Measurements from ENCODE around the gene HDAC4.

Gene HDAC4

DNA sequence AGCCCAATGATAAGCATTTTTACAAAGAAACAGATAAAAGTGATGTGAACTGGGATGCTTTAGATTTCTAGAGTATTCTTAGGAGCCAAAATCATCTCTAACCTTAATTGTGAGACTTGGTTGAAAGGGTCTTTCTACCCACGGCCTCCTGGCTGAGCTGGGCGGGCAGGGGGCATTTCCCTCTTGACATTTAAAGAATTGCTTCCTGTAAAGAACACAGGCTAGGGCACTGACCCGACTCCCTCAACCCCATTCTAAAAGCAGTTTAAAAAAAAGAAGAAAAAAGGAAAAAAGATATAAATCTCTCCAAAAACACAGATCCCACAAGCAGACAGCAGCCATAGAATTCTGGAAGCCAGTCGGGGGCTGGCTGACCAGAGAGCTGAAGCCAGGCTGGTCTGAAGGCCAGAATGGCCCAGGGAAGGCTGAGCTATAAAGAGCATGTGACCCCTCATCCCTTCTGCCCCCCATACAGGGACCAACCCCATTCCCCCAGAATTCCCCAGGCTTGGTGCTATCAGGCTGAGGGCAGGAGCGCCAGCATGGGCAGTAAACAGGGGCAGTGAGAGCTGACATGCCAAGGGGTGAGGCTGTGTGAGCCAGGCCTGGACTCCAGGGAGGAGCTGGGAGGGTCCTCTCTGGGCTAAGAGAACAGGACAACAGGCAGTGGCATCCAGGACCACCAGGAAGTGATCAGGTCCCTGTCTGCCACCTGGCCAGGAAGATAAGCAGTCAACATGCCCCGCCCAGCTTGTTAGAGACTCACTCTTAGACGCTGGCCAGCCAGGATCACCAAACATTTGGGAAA, 188.5 kb downstream of the HDAC4 start:
- H3K4me3 ChIP-seq (ENCODE audit: low read depth, low read length) = no peak overlapping the region
- no peak for DNase-seq (ENCODE audit: low read depth)
- no peak for TF ChIP-seq CTCF (IDR thresholded peaks at IDR 0.05; ENCODE audit: insufficient read depth, low read depth, low read length, missing control alignments)

DNA sequence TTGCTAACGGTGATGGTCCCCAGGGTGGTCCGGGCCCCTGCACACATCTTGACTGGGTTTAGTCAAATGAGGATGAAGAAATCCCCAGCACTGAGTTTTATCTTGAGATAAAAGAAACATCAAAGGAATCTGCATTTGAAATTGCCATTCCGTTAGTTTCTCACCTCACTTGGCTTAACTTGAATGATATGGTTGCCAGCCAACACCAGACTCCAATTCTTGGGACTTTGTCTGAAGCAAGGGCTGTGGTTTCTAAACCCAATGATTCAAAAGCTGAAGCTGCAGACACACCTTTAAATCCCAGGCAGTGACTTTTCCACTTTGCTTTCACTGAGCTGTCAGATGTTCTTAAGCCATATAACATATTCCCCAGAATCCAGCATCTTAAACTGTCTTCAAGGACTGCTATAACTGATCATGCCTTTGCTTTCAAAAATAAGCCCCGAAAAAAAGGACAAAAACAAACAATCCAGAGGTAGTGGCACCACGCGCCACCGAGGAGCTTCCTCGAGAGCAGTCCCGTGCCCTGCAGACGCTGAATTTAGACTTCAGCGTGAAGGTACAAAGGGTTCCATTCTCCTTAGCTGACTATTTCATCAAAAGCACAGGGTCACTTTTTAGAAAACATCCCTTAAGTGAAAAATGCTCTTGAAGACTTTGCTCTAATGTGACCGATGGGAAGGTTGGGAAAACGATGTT, 189.3 kb downstream of the HDAC4 start:
- TF ChIP-seq CTCF (IDR thresholded peaks at IDR 0.05; ENCODE audit: insufficient read depth, low read depth, low read length, missing control alignments) = no peak
- no peak for DNase-seq (ENCODE audit: low read depth)
- no peak overlapping the region for H3K4me3 ChIP-seq (ENCODE audit: low read depth, low read length)

DNA sequence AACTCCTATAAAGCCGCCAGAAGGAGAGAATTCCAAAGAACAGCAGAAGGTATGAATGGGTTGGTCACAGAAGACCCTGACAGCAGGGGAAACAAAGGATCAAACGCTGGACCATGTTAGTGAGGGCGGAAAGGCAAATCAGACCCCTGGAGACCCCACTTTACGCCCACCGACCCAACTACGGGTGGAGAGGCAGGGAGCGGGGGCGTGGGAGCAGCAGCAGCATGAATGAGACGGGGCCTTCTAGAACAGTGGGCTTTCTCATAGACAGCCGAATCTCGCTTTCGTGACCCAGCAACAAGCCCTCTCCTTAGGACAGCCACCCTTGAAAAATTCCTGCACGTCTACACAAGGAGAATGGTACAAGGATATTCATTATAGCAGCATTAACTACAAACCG, 191.0 kb downstream of the HDAC4 start:
- TF ChIP-seq CTCF (IDR thresholded peaks at IDR 0.05; ENCODE audit: insufficient read depth, low read depth, low read length, missing control alignments) = no peak
- H3K4me3 ChIP-seq (ENCODE audit: low read depth, low read length) = no peak overlapping the region
- no peak for DNase-seq (ENCODE audit: low read depth)

DNA sequence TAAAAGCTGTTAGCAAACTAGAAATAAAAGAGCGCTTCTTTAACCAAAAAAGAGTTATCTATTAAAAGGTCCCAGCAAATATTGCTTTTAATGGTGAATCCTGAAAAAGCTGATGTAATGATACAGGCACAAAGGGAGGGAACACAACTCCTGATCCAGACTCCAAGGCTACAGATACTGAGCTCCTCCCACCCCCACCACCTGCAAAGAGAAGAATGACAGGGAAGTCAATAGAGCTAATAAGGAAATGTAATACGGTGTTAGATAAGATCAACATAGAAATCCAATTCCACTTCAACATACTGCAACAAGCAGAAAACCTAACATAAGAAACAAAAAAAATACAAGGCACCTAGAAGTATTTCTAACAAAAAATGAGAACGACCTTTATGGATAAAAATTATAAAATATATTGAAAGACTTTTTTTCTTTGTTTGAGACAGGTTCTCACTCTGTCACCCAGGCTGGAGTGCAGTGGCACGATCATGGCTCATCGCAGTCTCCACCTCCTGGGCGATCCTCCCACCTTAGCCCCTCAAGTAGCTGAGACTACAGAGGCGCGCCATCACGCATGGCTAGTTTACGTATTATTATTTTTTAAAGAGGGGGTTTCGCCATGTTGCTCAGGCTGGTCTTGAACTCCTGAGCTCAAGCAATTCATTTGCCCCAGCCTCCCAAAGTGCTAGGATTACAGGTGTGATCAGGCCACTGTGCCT, 192.2 kb downstream of the HDAC4 start:
- DNase-seq (ENCODE audit: low read depth) = no peak
- no peak overlapping the region for H3K4me3 ChIP-seq (ENCODE audit: low read depth, low read length)
- no peak for TF ChIP-seq CTCF (IDR thresholded peaks at IDR 0.05; ENCODE audit: insufficient read depth, low read depth, low read length, missing control alignments)

DNA sequence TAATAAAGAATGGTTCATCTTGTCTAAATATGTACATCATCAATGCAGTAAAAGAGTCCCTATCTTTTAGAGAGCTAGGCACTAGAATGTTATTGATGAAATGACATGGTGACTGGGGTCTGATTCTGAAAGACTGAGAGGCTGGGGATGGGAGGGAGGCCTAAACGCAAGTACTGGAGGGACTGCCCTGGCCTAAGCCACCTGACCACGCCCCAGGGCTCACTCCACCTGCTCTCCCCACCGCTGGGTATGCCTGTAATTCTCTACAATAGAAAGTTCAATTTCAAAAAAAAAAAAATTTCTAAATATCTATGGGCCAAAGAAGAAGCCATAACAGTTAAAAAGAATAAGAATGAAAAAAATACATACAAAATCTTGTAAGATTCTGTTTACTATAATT, 194.0 kb downstream of the HDAC4 start:
- no peak for TF ChIP-seq CTCF (IDR thresholded peaks at IDR 0.05; ENCODE audit: insufficient read depth, low read depth, low read length, missing control alignments)
- no peak for DNase-seq (ENCODE audit: low read depth)
- H3K4me3 ChIP-seq (ENCODE audit: low read depth, low read length) = no peak overlapping the region

DNA sequence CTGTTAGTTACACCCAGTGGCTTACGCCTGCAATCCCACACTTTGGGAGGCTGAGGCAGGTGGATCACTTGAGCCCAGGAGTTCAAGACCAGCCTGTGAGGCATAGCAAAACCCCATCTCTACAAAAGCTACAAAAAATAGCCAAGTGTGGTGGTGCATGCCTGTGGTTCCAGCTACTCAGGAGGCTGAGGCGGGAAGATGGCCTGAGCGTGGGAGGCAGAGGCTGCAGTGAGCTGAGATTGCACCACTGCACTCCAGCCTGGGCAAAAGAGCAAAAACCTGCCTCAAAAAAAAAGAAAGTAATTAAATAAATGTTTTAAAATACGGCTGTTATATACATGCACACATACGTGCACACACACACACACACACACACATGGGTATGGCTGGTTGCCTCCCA, 194.8 kb downstream of the HDAC4 start:
- no peak for DNase-seq (ENCODE audit: low read depth)
- no peak for TF ChIP-seq CTCF (IDR thresholded peaks at IDR 0.05; ENCODE audit: insufficient read depth, low read depth, low read length, missing control alignments)

More for the DNA sequence above, 194.8 kb downstream of the HDAC4 start:
- H3K4me3 ChIP-seq (ENCODE audit: low read depth, low read length) = no peak overlapping the region

Measured in GM12865 (cell line).